ENCODE data around the gene CDK5RAP2. TPM values are rescaled to one million over a fixed set of nuclear protein-coding genes. Genes with fewer than 3 reads are reported as not detected.
"Not testable (repeated sequence)": the region's sequence is repeated elsewhere in the genome, so short reads cannot be mapped to it uniquely, and the experiment has no call there.

Gene CDK5RAP2
- 80.6 TPM for total RNA-seq

- intact Hi-C loops (cut with DNase I), result no loop called here
- DNase-seq (ENCODE audit: low spot score) (peak; percentile 95), ATAC-seq (peak; percentile 99)
Observed at GRCh38 chr9:120580051-120580896, at the start of gene CDK5RAP2. Gene CDK5RAP2, minus strand, starts transcription at chr9:120580167. Its CDS starts 189 bp downstream, at chr9:120579978.

GRCh38 chr9:120628925-120629497 is 49.0 kb upstream of the CDK5RAP2 start:
- not testable (repeated sequence) for ATAC-seq; DNase-seq (ENCODE audit: low spot score)
- intact Hi-C loops (cut with DNase I), result loop anchor here (10.0 kb wide), 1 partner anchor 86 kb away; the partner anchor contains the start of gene MEGF9

- DNase-seq (ENCODE audit: low spot score) (no peak), ATAC-seq (peak; percentile 82)
- intact Hi-C loops (cut with DNase I), result loop anchor here (10.0 kb wide), 1 partner anchor 86 kb away; the partner anchor contains the start of gene MEGF9
Observed at GRCh38 chr9:120628207-120628924, 48.4 kb upstream of the CDK5RAP2 start.

GRCh38 chr9:120627073-120627472 is 47.1 kb upstream of the CDK5RAP2 start:
- ATAC-seq (no peak), DNase-seq (ENCODE audit: low spot score) (no peak)
- intact Hi-C loops (cut with DNase I), result loop anchor here (10.0 kb wide), 1 partner anchor 88 kb away; the partner anchor contains the start of gene MEGF9

- intact Hi-C loops (cut with DNase I), result loop anchor here (10.0 kb wide), 1 partner anchor 88 kb away; the partner anchor contains the start of gene MEGF9
- ATAC-seq (no peak), DNase-seq (ENCODE audit: low spot score) (no peak)
Observed at GRCh38 chr9:120626512-120626911, 46.5 kb upstream of the CDK5RAP2 start.

GRCh38 chr9:120625222-120625621 is 45.3 kb upstream of the CDK5RAP2 start:
- DNase-seq (ENCODE audit: low spot score) (no peak), ATAC-seq (no peak)
- intact Hi-C loops (cut with DNase I), result loop anchor here (10.0 kb wide), 1 partner anchor 90 kb away; the partner anchor contains the start of gene MEGF9

- ATAC-seq (no peak), DNase-seq (ENCODE audit: low spot score) (no peak)
- intact Hi-C loops (cut with DNase I), result loop anchor here (10.0 kb wide), 1 partner anchor 92 kb away; the partner anchor contains the start of gene MEGF9
Observed at GRCh38 chr9:120622790-120623189, 42.8 kb upstream of the CDK5RAP2 start.

GRCh38 chr9:120621941-120622340 is 42.0 kb upstream of the CDK5RAP2 start:
- intact Hi-C loops (cut with DNase I), result loop anchor here (10.0 kb wide), 1 partner anchor 93 kb away; the partner anchor contains the start of gene MEGF9
- DNase-seq (ENCODE audit: low spot score) (no peak), ATAC-seq (no peak)

- intact Hi-C loops (cut with DNase I), result loop anchor here (10.0 kb wide), 1 partner anchor 95 kb away; the partner anchor contains the start of gene MEGF9
- DNase-seq (ENCODE audit: low spot score), result peak; percentile 74
- peak; percentile 85 for ATAC-seq
Observed at GRCh38 chr9:120619751-120620655, 40.0 kb upstream of the CDK5RAP2 start.

- DNase-seq (ENCODE audit: low spot score) (no peak), ATAC-seq (no peak)
- intact Hi-C loops (cut with DNase I), result no loop called here
Observed at GRCh38 chr9:120616966-120617935, 37.3 kb upstream of the CDK5RAP2 start.

- DNase-seq (ENCODE audit: low spot score) (no peak), ATAC-seq (no peak)
Observed at GRCh38 chr9:120612218-120612617, 32.3 kb upstream of the CDK5RAP2 start.

GRCh38 chr9:120611690-120612068 is 31.7 kb upstream of the CDK5RAP2 start:
- no peak for DNase-seq (ENCODE audit: low spot score)
- no peak for ATAC-seq
- intact Hi-C loops (cut with DNase I), result no loop called here

More at GRCh38 chr9:120612218-120612617, 32.3 kb upstream of the CDK5RAP2 start:
- intact Hi-C loops (cut with DNase I), result no loop called here

GRCh38 chr9:120610975-120611689 is 31.2 kb upstream of the CDK5RAP2 start:
- DNase-seq (ENCODE audit: low spot score) (no peak), ATAC-seq (no peak)
- intact Hi-C loops (cut with DNase I), result no loop called here

GRCh38 chr9:120609636-120610035 is 29.7 kb upstream of the CDK5RAP2 start:
- DNase-seq (ENCODE audit: low spot score) (no peak), ATAC-seq (no peak)
- intact Hi-C loops (cut with DNase I), result no loop called here

GRCh38 chr9:120608421-120608820 is 28.5 kb upstream of the CDK5RAP2 start:
- DNase-seq (ENCODE audit: low spot score) (no peak), ATAC-seq (no peak)
- intact Hi-C loops (cut with DNase I), result no loop called here

- intact Hi-C loops (cut with DNase I), result no loop called here
- DNase-seq (ENCODE audit: low spot score) (no peak), ATAC-seq (no peak)
Observed at GRCh38 chr9:120603591-120603990, 23.6 kb upstream of the CDK5RAP2 start.
